CD4-positive, alpha-beta T cell treated with Interleukin-21 for 1 hour (primary cell): Measurements from ENCODE around the gene KRTAP1-3.
"Not testable (repeated sequence)": the region's sequence is repeated elsewhere in the genome, so short reads cannot be mapped to it uniquely, and the experiment has no call there.

Source experiments
- DNase-seq: peaks from one replicate; pipeline ENCODE4 v3.0.0-alpha.2; 2020

The KRTAP1-3 gene

GRCh38 chr17:41052566-41052965 is 17.9 kb upstream of the KRTAP1-3 start:
- no peak for DNase-seq

GRCh38 chr17:41049110-41049509 is 14.4 kb upstream of the KRTAP1-3 start:
- no peak for DNase-seq

DNA sequence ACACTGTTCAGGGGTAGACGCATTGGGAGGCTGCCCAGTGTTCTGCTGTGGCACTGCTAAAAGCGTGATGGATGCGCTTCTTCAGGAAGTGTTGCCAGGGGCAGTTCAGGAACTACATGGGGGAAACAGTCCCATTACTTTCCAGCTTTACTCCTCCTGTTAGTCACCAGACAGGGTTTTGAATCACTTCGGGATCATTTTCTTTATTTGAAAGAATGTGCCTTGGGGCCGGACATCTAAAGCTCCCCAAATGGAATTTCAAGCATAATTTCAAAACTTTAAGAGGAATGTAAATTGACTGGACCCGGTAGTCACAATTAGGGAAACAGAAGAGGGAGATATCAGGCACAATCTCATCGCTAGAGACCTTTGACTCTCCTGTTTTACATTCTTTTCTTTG is 13.8 kb upstream of the KRTAP1-3 start:
- DNase-seq: no peak

DNA sequence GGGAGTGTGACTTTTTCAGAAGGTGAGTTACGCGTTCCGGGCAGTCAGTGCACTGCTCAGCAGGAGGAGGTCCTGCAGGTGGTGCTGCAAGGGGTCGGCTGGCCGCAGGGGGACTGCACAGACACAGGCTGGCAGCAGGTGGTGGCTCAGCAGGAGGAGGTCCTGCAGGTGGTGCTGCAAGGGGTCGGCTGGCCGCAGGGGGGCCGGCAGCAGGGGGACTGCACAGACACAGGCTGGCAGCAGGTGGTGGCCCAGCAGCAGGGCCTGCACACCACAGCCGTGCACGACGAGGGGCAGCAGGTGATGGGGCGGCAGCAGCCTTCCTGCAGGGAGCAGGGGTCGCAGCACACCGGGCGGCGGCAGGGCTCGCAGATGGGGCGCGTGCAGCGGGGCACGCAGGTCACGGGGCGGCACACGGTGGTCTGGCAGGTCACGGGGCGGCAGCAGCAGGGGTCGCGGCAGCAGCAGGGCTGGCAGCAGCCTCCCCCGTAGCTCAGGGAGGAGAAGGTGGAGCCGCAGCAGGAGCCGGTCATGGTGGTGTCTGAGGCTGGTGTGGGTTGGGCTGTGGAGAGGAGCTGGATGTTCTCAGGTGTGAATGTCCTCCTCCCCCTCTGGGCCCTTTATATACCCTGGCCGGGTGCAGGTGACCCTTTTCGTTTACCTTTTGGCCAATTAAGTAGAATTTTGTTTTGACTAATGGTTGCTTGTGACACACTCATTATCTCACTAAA is 12.2 kb upstream of the KRTAP1-3 start, which contains the start of gene KRTAP2-1:
TSS of gene KRTAP2-1 (minus strand) at position 582 of the 731 bp plus-strand sequence. CDS start at position 533, 49 bp downstream.
- DNase-seq: not testable (repeated sequence)

DNA sequence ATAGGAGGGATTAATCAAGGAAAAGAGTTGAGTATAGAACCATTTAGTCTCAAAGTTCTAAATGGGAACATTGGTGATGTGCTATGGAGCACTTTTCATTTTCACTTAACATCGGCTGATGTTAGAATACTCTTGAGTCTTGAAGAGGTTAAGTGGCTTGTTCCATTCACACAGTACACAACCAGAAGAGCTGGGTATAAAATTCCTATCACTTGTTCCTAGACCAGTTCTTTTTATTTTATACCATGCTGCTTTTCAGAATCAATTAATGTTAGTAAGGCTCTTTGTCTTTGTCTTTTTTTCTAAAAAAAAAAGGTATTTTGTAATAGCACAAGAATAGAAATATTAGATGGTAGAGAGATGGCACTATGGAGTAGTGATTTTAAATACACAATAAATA is 8.3 kb upstream of the KRTAP1-3 start:
- DNase-seq: no peak

DNA sequence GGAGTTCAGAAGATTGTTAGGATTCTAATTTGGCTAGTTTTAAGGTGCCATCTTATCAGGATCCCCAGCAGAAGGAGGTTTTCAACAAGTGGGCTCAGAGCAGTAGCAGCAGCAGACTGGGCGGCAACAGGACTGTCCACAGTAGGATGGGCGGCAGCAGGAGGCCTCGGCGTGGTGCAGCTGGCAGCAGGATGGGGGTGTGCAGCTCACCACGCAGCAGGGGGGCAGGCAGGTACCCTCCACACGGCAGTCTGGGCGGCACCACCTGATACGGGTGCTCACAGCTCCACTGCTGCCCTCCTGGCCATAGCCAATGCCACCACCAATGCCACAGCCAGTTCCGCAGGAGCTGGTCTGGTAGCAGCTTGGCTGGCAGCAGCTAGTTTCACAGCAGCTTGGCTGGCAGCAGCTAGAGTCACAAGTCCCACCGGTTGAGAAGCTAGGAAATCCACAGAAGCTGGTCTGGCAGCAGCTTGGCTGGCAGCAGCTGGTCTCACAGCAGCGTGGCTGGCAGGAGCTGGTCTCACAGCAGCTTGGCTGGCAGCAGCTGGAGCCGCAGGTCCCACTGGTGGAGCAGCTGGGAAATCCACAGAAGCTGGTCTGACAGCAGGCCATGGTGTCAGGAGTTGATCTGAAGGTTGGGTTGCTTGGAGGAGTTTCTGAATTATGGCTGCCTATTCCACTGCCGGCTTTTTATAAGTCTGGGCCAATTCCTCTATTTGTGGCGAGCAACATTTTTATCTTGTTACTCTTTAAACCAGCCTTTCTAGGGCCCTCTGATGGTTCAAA is 6.3 kb upstream of the KRTAP1-3 start, which contains the start of gene KRTAP1-1:
TSS of gene KRTAP1-1 (minus strand) at position 668 of the 789 bp plus-strand sequence. CDS start at position 615, 53 bp downstream.
- DNase-seq: not testable (repeated sequence)

- no peak for DNase-seq
These were observed 3.2 kb upstream of the KRTAP1-3 start for GRCh38 chr17:41037853-41038350.

GRCh38 chr17:41029633-41030245 is 4.9 kb downstream of the KRTAP1-3 start, which contains the start of gene KRTAP1-4:
KRTAP1-4 (minus strand) TSS chr17:41030195; CDS start chr17:41030078, 117 bp downstream.
- no peak for DNase-seq

DNA sequence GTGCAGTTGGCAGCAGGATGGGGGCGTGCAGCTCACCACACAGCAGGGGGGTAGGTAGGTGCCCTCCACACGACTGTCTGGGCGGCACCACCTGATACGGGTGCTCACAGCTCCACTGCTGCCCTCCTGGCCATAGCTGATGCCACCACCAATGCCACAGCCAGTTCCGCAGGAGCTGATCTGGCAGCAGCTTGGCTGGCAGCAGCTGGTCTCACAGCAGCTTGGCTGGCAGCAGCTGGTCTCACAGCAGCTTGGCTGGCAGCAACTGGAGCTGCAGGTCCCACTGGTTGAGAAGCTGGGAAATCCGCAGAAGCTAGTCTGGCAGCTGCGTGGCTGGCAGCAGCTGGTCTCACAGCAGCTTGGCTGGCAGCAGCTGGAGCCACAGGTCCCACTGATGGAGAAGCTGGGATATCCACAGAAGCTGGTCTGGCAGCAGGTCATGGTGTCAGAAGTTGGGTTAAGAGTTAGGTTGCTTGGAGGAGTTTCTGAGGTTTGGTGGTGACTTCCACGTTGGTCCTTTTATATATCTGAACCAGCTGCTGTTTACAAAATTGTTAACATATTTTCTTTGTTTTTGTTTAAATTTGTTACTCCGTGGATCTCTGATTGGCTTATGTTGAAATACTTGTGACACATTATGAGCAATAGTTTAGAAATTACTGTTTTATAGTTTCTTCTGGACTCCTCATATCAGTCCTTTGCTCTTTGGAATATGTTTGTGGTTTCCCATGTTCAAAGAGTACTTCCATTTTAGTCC is 7.8 kb downstream of the KRTAP1-3 start, which contains the start of gene KRTAP1-5:
TSS of gene KRTAP1-5 (minus strand) at position 494 of the 757 bp plus-strand sequence. CDS start at position 441, 53 bp downstream.
- no peak for DNase-seq

DNA sequence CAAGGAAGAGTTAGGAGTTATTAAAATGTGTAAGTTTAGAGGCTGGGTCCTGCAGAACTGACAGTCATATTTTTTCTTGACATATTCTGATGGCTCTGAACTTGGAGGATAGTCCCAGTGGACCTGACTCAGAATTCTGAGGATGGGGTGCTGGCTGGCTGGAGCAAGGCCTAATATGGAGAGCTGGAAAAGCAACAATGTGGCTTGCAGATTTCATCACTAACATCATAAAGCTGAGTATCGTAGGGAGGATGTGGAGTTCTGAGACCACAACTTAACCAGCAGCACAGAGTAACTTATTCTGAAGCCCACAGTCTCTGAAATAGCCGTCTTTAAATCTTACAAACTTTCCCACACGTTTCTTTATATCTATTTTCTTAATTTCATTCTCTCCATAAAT is 10.0 kb downstream of the KRTAP1-3 start:
- no peak for DNase-seq

DNA sequence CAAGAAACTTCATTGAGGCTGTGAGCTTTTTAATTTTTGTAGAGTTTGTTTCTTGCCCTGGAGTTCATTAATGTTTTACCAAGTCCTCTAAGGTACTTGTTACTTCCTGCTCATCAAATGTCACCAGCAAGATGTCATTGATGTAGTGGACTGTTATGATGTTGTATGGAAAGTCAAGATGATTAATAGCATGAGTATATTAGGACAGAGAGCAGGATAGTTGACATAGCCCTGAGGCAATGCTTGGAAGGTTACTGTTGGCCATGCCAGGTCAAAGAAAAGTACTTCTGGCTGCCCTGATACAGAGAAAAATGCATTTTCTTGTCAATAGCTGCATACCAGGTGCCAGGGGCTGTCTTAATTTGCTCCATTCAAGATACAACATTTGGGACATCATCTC is 14.3 kb downstream of the KRTAP1-3 start:
- DNase-seq: no peak

- no peak for DNase-seq
These were observed 15.3 kb downstream of the KRTAP1-3 start for GRCh38 chr17:41019415-41019814.

DNA sequence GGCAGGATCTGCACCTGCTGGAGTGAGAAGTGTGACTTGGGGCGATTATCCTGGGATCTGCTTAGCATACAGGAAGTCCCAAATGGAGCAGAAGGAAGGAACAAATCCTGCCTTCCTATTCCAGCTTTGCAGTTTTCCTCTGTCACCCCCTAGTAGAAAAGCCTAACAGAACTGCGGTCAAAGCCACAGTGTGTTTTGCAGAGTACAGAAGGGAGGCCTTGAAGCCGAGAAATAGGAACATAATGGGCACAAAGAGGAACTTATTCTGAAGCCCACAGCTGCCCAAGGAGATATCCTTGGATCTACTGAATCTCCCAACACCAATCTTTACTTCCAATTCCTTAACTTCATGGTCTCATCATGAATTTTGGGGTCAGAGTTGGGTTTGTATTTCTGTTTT is 16.1 kb downstream of the KRTAP1-3 start:
- no peak for DNase-seq

DNA sequence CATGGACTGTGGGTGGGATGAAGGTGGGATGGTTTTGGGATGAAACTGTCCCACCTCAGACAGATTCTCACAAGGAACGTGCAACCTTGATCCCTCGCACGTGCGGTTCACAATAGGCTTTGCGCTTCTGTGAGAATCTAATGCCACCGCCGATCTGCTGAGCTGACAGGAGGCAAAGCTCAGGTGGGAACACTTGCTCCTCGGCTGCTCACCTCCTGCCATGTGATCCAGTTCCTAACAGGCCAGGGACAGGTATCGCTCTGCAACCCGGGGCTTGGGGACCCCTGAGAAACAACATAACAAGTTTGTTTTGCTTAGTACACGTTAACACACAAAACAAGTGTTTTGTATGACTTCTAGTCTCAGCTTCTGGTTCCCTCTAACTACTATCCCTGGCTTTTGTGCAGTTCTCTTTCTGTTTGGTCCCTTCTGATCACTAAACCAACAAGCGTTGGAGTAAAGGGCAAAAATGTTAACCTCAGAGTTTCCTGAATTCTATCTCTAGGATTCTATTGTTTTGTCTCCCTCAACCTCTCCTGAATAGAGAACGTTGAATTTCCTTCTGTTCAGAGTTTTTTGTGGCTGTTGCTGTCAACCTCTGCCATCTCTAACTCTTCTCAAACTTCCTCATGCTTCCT is 18.0 kb downstream of the KRTAP1-3 start:
- no peak for DNase-seq

DNA sequence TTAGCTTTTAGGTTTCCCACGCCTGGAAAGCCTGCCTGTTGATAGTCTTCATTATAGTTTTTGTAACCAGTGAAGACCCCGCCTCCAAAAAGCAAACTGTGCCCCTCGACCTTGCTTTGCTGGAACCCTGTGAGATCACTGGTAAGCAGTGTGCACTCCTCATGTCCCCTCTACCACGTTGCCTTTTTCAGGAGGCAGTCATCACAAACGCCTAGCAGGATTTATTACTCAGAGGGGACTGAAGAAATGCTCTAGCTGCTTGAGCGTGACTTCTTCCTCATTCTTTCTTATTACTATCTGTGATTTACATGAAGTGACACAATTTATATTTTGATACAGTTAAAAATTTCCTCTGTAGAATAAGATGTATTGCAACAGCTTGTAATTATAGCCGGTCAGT is 19.2 kb downstream of the KRTAP1-3 start:
- DNase-seq: no peak

DNA sequence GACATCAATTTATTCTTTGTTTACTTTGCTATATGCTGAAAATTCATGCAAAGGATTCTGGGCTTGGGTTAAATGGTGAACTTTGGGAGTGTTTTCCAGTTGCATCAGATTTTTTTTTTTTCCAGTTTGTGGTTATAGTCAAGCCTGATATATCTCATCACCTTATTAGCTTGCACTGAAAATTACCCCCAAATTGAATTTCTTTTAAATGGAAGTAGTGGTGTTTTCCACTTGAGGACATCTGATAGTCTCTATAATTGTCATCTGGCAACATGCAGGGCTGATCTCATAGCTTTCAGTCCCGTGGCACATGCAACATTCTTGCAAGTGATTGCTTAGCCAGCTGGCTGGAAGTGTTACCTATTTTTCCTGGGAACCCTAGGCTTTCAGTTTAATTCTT is 21.1 kb downstream of the KRTAP1-3 start:
- DNase-seq: no peak

DNA sequence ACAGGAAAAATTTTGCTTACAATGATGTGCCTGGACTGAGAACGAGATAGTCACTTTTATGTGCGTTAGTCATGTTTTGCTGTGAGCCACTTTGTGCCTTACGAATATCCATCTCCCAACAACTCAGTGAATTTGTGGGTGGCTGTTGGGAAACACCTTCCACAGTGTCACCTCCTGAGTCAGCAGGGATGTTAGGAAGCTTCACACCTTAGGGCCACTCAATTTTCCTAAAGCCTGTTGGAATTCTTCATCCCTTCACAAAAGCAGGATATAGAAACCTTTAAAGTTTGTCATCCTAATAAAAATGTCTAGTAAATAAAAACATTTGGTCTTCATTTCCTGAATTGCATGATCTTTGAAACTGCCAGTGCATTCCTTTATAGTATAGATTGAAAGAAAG is 21.5 kb downstream of the KRTAP1-3 start:
- no peak for DNase-seq

DNA sequence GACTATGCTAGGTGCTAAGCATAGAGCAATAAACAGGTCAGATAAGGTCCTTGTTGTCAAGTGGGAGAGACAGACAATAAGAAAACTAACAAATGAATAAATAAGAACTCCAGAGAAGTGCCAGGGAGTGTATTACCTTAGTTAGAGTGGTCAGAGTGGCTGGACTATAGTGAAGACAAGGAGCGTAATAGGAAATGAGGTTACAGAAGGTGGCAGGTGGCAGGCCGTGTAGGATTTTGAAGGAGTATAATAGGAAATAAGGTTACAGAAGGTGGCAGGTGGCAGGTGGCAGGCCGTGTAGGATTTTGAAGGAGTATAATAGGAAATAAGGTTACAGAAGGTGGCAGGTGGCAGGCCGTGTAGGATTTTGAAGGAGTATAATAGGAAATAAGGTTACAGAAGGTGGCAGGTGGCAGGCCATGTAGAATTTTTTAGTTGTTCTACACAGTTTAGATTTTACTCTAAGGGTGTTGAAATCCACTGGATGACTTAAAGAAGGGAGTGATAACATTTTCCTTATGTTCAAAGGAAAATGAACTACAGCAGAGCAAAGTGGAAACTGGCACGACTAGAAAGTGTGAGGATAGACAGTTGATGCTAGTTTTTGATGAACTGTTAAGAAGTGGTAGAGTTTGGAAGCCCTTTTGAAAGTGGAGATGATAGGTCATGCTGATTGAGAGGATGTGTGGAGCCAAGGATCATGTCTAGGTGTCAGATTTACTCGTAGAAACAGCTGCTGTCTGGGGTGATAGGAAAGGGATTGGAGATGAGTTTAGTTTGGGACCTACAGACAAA is 22.2 kb downstream of the KRTAP1-3 start:
- no peak for DNase-seq

DNA sequence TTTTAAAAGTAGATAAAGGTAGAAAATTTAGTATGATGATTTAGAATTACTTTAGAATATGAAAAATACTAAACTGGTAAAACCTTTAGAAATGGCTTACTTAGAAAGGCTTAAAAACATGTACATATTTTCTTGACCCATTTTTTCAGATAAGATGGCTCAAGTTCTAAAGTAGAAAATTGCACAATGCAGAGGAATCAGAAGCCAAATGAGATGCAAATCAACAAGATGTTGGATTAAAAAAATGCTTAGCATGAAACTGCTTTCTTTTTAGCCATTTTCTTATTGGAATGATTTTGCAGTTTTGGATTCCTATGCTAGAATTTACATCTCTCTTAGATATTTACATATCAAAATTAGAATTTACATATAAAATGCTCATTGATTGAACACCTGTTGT is 24.2 kb downstream of the KRTAP1-3 start:
- no peak for DNase-seq

DNA sequence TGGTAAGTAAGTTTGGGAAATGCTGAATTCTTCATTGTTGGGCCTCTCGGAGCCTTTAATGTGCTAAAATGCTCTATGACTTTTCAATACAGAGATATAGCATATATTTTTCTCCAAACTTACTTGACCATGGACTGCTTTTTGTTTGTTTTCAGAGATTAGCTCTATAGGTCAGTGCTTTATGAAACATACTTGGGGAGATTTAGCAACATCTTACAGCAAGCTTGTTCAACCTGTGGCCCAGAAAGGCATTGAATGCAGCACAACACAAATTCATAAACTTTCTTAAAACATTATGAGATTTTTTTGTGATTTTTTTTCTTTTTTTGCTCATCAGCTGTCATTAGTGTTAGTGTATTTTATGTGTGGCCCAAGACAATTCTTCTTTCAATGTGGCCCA is 24.7 kb downstream of the KRTAP1-3 start:
- DNase-seq: no peak

DNA sequence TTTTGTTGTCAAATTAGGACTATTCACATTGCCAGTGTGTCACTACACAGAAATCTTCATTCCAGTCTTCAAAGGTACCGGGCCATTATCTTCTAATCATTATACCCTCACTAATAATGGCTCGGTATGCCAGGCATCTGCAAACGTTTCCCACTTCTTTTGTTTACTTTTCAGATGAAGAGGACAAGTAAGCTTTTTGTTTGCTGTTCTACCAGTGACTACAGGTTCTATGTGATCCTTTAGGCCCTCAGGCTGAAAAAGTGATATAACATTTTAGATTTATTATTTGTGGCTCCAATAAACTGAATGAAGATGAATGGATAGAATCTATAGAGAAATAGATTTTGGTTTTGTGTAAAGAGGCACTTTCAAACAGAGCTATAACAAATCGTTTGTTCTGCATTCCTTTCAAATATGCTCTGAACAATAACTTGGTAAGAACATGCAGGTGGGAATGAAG is 25.3 kb downstream of the KRTAP1-3 start:
- no peak for DNase-seq
